Tibial nerve (tissue), 3 donors: ENCODE data around the gene AS3MT.

Source experiments
- POLR2A ChIP-seq, 2 donors: fragments of 450-650 bp; IDR thresholded peaks; one replicate each; pipeline ENCODE4 v1.6.1; 2017; ENCODE audit warnings: antibody characterized with exemption in 2 of 2, mild to moderate bottlenecking in 2 of 2, moderate library complexity in 2 of 2
- TF ChIP-seq, protein P1 (sequence below), 5 experiments: fragments of 200-600 bp in 3 of 5; fragments of 450-650 bp in 2 of 5; sonication (generic) in 3 of 5; IDR thresholded peaks; one replicate each; pipeline ENCODE4 v1.5.1; 2016 to 2019; ENCODE audit warnings: antibody characterized with exemption in 5 of 5, mild to moderate bottlenecking in 3 of 5, moderate library complexity in 2 of 5

DNA sequence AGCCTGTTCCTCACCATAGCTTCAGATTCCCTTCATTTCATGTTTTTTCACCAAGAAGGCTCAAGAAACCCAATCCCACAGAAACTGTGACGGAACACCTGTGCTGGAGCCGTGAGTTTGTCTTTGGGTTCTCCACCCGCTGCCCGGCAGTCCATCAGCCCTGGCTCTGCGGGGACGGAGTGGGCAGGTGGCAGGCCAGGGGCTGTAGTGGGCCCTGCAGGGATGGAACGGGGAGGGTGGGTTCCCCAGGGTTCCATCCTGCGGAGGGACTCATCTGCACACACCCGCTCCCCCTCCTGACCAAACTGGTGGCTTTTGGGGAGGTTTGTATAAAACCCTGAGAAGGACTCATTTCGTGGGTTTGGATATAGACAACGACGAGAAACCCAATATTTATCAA, 47.0 kb upstream of the AS3MT start:
- TF ChIP-seq, protein P1, sequence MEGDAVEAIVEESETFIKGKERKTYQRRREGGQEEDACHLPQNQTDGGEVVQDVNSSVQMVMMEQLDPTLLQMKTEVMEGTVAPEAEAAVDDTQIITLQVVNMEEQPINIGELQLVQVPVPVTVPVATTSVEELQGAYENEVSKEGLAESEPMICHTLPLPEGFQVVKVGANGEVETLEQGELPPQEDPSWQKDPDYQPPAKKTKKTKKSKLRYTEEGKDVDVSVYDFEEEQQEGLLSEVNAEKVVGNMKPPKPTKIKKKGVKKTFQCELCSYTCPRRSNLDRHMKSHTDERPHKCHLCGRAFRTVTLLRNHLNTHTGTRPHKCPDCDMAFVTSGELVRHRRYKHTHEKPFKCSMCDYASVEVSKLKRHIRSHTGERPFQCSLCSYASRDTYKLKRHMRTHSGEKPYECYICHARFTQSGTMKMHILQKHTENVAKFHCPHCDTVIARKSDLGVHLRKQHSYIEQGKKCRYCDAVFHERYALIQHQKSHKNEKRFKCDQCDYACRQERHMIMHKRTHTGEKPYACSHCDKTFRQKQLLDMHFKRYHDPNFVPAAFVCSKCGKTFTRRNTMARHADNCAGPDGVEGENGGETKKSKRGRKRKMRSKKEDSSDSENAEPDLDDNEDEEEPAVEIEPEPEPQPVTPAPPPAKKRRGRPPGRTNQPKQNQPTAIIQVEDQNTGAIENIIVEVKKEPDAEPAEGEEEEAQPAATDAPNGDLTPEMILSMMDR (IDR thresholded peaks at IDR 0.05), result no peak
- TF ChIP-seq POLR2A (IDR thresholded peaks at IDR 0.05), result no peak
